GM13977 (cell line): Measurements from ENCODE around the gene TSHZ1.

Experiments used
- DNase-seq: peaks from one replicate; pipeline ENCODE4 v3.0.0; 2012; ENCODE audit warnings: low spot score
- CTCF ChIP-seq: IDR thresholded peaks from 2 replicates; pipeline ENCODE4 v1.5.1; 2012; ENCODE audit warnings: mild to moderate bottlenecking, control low read depth; ENCODE audit not compliant: insufficient read depth; ENCODE audit errors: extremely low read depth, missing control alignments
- in situ Hi-C: fragments of 300-500 bp; cut with MboI; formaldehyde crosslinking; loops from one replicate; pipeline ENCODE4 v1.12.0; 2022; ENCODE audit warnings: low sequenced_read_pairs, low pct_unique_long_range_greater_than_20kb, mixed read lengths, inconsistent platforms; ENCODE audit not compliant: unreplicated experiment

TSHZ1 gene

GRCh38 chr18:75207310-75208154 is 3.1 kb upstream of the TSHZ1 start:
- TF ChIP-seq CTCF: no peak
- DNase-seq: peak; percentile 70
- in situ Hi-C loops: no loop called here

GRCh38 chr18:75208155-75208835 is 2.3 kb upstream of the TSHZ1 start:
- DNase-seq: peak; percentile 59
- in situ Hi-C loops: no loop called here
- TF ChIP-seq CTCF: no peak

GRCh38 chr18:75208836-75209128 is 1.8 kb upstream of the TSHZ1 start:
- DNase-seq: no peak
- in situ Hi-C loops: no loop called here
- TF ChIP-seq CTCF: no peak

DNA sequence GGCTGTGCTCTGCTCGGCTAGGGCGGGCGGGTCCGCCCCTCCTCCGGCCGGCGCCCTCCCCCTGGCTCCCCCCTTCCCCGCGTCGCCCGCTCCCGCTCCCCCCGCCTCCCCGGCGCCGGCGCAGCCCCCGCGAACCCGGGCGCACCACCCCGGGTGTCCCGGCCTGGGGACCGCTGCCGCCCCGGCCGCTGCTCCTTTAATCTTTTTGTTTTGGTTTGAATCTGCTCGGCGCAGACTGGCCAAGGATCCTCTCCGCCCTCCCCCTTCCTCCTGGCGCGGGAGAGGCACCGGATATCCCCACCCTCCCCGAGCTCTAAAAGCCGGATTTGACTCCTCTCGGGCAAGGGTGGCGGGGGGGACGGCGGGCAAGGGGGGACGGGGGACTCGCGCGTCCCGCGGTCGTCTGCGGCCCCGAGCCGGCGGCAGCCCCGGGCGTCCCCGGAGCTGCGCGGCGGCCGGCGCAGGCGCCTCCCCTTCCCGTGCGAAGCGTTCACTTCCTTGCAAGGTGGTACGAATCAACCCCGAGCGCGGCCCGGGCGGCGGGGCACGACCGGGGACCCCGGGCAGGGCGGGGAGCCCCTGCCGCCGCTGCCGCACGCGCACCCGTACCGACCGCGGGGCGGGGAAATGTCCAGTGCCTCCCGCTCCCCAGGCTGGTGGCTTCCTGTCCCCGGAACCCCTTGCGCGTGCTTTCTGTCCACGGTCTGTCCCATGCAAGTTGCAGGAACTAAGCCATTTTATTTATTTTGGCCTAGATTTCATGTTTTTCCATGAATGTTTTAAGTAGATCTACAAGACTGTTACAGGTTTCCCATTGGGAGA is 1.3 kb upstream of the TSHZ1 start, which contains the start of gene PTGR3:
PTGR3 (minus strand) TSS at position 11 of the 822 bp plus-strand sequence. CDS start 81 bp downstream, outside the sequence.
- in situ Hi-C loops: no loop called here
- TF ChIP-seq CTCF: no peak
- peak; percentile 90 for DNase-seq

GRCh38 chr18:75209951-75210258 is 692 bp upstream of the TSHZ1 start:
- no peak for DNase-seq
- TF ChIP-seq CTCF: no peak
- in situ Hi-C loops: no loop called here

- peak; percentile 64 for DNase-seq
- in situ Hi-C loops: no loop called here
- TF ChIP-seq CTCF: no peak
Observed at GRCh38 chr18:75211002-75211621, 515 bp downstream of the TSHZ1 start.
